ENCODE data around the gene UGT1A10.

UGT1A10 gene

DNA sequence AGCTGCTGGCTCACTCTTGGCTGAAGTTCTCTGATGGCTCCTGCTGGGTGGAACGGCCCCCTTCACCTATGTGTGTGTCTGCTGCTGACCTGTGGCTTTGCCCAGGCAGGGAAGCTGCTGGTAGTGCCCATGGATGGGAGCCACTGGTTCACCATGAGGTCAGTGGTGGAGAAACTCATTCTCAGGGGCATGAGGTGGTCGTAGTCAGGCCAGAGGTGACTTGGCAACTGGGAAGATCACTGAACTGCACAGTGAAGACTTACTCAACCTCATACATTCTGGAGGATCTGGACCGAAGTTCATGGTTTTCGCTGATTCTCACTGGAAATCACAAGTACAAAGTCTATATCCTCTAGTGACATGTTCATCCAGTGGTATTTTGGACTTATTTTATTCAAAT, 32.7 kb upstream of the UGT1A10 start:
- no peak overlapping the region for H3K27ac ChIP-seq (replicated peaks)
- no peak for DNase-seq (ENCODE audit: low read depth in 1 of 2, low spot score in 1 of 2)
- TF ChIP-seq GABPA (IDR thresholded peaks at IDR 0.05; ENCODE audit: low read depth): no peak
- TF ChIP-seq, protein P1, sequence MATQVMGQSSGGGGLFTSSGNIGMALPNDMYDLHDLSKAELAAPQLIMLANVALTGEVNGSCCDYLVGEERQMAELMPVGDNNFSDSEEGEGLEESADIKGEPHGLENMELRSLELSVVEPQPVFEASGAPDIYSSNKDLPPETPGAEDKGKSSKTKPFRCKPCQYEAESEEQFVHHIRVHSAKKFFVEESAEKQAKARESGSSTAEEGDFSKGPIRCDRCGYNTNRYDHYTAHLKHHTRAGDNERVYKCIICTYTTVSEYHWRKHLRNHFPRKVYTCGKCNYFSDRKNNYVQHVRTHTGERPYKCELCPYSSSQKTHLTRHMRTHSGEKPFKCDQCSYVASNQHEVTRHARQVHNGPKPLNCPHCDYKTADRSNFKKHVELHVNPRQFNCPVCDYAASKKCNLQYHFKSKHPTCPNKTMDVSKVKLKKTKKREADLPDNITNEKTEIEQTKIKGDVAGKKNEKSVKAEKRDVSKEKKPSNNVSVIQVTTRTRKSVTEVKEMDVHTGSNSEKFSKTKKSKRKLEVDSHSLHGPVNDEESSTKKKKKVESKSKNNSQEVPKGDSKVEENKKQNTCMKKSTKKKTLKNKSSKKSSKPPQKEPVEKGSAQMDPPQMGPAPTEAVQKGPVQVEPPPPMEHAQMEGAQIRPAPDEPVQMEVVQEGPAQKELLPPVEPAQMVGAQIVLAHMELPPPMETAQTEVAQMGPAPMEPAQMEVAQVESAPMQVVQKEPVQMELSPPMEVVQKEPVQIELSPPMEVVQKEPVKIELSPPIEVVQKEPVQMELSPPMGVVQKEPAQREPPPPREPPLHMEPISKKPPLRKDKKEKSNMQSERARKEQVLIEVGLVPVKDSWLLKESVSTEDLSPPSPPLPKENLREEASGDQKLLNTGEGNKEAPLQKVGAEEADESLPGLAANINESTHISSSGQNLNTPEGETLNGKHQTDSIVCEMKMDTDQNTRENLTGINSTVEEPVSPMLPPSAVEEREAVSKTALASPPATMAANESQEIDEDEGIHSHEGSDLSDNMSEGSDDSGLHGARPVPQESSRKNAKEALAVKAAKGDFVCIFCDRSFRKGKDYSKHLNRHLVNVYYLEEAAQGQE (IDR thresholded peaks at IDR 0.05; ENCODE audit: insufficient replicate concordance, low read depth): no peak
- no peak for TF ChIP-seq POLR2AphosphoS5 (IDR thresholded peaks at IDR 0.05; ENCODE audit: low read depth)
- TF ChIP-seq, protein P2, sequence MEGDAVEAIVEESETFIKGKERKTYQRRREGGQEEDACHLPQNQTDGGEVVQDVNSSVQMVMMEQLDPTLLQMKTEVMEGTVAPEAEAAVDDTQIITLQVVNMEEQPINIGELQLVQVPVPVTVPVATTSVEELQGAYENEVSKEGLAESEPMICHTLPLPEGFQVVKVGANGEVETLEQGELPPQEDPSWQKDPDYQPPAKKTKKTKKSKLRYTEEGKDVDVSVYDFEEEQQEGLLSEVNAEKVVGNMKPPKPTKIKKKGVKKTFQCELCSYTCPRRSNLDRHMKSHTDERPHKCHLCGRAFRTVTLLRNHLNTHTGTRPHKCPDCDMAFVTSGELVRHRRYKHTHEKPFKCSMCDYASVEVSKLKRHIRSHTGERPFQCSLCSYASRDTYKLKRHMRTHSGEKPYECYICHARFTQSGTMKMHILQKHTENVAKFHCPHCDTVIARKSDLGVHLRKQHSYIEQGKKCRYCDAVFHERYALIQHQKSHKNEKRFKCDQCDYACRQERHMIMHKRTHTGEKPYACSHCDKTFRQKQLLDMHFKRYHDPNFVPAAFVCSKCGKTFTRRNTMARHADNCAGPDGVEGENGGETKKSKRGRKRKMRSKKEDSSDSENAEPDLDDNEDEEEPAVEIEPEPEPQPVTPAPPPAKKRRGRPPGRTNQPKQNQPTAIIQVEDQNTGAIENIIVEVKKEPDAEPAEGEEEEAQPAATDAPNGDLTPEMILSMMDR (IDR thresholded peaks at IDR 0.05; ENCODE audit: insufficient read depth, low read length): no peak
- no peak for TF ChIP-seq SPI1 (IDR thresholded peaks at IDR 0.05; ENCODE audit: borderline replicate concordance, low read depth)
- no peak overlapping the region for H3K4me3 ChIP-seq (replicated peaks; ENCODE audit: insufficient read depth, low read length)
- H3K27me3 ChIP-seq (ENCODE audit: insufficient read depth, poor library complexity, severe bottlenecking): peaks cover 3% of the 10 kb centered on the region

DNA sequence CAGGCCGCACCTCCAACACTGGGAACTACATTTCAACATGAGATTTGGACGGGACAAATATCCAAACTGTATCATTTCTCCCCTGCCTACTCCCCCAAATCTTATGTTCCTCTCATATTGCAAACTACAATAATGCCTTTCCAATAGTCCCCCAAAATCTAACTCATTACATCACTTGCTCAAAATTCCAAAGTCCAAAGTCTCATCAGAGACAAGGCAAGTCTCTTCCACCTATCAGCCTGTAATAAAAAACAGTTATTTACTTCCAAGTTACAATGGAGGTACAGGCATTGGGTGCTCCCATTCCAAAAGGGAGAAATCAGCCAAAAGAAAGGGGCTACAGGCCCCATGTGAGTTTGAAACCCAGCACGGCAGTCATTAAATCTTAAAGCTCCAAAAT, 31.4 kb upstream of the UGT1A10 start:
- peaks cover 3% of the 10 kb centered on the region for H3K27me3 ChIP-seq (ENCODE audit: insufficient read depth, poor library complexity, severe bottlenecking)
- TF ChIP-seq GABPA (IDR thresholded peaks at IDR 0.05; ENCODE audit: low read depth) (no peak), POLR2AphosphoS5 (IDR thresholded peaks at IDR 0.05; ENCODE audit: low read depth) (no peak), SPI1 (IDR thresholded peaks at IDR 0.05; ENCODE audit: borderline replicate concordance, low read depth) (no peak)
- TF ChIP-seq, protein P2 (IDR thresholded peaks at IDR 0.05; ENCODE audit: insufficient read depth, low read length): no peak
- TF ChIP-seq, protein P1 (IDR thresholded peaks at IDR 0.05; ENCODE audit: insufficient replicate concordance, low read depth): no peak
- H3K4me3 ChIP-seq (replicated peaks; ENCODE audit: insufficient read depth, low read length): no peak overlapping the region
- DNase-seq (ENCODE audit: low read depth in 1 of 2, low spot score in 1 of 2): no peak
- H3K27ac ChIP-seq (replicated peaks): no peak overlapping the region

DNA sequence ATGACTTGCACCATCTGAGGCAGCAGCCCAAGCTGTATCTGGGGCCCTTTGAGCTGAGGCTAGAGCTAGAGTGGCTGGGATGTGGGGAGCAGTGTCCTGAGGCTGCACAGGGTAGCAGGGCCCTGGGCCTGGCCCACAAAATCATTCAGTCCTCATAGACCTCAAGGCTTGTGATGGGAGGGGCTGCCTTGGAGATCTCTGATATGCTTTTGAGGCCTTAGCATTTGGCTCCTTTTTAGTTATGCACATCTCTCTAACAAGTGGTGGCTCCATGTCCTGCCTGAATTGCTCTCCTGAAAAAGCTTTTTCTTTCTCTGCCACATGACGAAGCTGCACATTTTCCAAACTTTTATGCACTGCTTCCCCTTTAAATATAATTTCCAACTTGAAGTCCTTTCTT, 30.6 kb upstream of the UGT1A10 start:
- Histone ChIP-seq H3K27ac (replicated peaks) (no peak overlapping the region), H3K27me3 (ENCODE audit: insufficient read depth, poor library complexity, severe bottlenecking) (peaks cover under 1% of the 10 kb centered on the region), H3K4me3 (replicated peaks; ENCODE audit: insufficient read depth, low read length) (no peak overlapping the region)
- TF ChIP-seq, protein P2 (IDR thresholded peaks at IDR 0.05; ENCODE audit: insufficient read depth, low read length): no peak
- TF ChIP-seq, protein P1 (IDR thresholded peaks at IDR 0.05; ENCODE audit: insufficient replicate concordance, low read depth): no peak
- TF ChIP-seq POLR2AphosphoS5 (IDR thresholded peaks at IDR 0.05; ENCODE audit: low read depth): no peak
- no peak for DNase-seq (ENCODE audit: low read depth in 1 of 2, low spot score in 1 of 2)

All from HL-60 (cell line).